ENCODE measurements around the gene ARHGEF12.

Gene ARHGEF12

DNA sequence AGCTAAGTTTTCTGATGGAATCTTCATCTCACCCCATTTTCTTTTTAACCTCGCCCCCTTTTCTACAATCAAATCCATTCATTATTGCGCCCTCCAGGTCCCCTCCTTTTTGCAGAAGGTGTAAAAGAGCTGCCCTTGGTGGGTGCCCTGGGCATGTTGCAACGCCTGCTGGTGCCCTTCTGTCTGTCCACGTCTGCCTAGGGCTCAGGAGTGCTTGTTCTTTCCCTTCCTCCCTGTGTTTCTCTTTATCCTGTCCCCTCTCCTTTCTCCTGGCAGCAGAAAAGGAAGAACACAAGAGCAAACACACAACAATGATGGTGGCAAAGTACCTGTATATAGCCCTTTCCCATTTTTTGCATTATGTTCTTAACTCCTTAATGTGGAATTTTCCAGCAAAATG lies 17.3 kb upstream of the ARHGEF12 start:
- no peak for DNase-seq

- DNase-seq, result peak; percentile 79
These were observed 11.0 kb upstream of the ARHGEF12 start, which contains the start of gene TLCD5 for GRCh38 chr11:120324932-120325810. TSS of gene TLCD5 (plus strand) at chr11:120325299. CDS start at chr11:120327442, 2,143 bp downstream.

DNA sequence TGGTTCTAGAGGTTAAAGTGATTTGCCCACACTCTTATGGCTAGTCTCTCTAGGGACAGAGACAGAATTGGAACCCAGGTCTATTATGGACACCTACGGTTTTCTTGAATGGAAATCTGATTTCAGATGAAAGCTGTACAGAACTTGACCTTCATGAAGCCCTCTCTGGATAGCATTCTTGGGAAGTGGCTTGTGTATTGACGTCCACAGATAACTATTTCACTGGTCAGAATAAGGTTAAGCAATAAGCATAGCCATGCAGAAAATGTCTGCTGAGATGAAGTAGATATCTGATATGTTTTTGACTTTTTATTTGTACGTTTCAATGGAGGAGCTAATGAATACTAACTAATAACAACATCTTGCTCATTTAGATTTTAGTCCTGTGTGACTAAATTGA lies 10.0 kb upstream of the ARHGEF12 start:
- DNase-seq, result no peak

GRCh38 chr11:120326845-120327281 lies 9.3 kb upstream of the ARHGEF12 start:
- no peak for DNase-seq

DNA sequence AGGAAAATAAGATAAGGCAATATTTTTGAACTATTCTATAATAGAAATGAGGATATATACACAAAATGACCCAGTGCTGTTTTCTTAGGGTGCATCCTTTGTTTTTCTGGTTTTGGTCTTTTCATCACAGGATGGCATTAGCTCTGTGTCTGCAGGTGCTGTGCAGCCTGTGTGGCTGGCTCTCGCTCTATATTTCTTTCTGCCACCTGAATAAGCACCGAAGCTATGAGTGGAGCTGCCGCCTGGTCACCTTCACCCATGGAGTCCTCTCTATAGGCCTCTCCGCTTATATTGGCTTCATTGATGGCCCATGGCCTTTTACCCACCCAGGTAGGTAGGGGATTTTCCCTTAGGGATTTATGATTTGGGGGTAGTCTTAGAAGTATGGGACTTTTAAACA lies 8.9 kb upstream of the ARHGEF12 start:
- no peak for DNase-seq

DNA sequence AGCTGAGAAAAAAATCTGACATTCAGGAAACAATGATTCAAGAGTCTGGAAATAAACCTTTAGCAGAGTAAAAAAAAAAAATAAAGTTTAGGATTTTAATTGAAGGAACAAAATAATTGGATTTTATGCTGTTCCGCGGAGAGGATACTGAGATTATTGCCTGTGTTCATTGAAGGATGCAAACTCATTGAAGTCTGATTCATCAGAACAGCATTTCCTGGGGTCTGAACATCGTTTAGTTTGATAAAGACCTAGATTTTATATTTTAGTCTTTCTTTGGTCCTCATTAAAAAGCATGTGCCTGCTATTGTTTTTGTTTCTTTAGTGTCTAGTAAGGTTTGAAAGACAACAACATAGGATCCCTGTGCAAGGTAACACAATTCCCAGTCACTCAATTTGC lies 6.7 kb upstream of the ARHGEF12 start:
- DNase-seq, result no peak

DNA sequence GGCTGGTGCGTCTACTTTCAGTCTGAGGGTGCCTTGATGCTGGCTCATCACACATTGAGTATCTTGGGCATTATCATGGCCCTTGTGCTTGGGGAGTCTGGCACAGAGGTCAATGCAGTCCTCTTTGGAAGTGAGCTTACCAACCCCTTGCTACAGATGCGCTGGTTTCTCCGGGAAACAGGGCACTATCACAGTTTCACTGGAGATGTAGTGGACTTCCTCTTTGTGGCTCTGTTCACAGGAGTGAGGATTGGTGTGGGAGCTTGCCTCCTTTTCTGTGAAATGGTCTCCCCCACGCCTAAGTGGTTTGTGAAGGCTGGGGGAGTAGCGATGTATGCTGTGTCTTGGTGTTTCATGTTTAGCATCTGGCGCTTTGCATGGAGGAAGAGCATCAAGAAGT lies 6.2 kb upstream of the ARHGEF12 start:
- DNase-seq, result no peak

GRCh38 chr11:120331301-120331996 lies 4.8 kb upstream of the ARHGEF12 start:
- DNase-seq, result no peak

GRCh38 chr11:120332822-120333716 lies 3.1 kb upstream of the ARHGEF12 start:
- DNase-seq, result no peak

GRCh38 chr11:120333801-120334200 lies 2.4 kb upstream of the ARHGEF12 start:
- DNase-seq, result no peak

- DNase-seq, result no peak
These were observed 1.9 kb upstream of the ARHGEF12 start for GRCh38 chr11:120334332-120334731.

GRCh38 chr11:120334894-120335462 lies 1.2 kb upstream of the ARHGEF12 start:
- peak; percentile 14 for DNase-seq

GRCh38 chr11:120335556-120335907 lies 681 bp upstream of the ARHGEF12 start:
- peak; percentile 25 for DNase-seq

DNA sequence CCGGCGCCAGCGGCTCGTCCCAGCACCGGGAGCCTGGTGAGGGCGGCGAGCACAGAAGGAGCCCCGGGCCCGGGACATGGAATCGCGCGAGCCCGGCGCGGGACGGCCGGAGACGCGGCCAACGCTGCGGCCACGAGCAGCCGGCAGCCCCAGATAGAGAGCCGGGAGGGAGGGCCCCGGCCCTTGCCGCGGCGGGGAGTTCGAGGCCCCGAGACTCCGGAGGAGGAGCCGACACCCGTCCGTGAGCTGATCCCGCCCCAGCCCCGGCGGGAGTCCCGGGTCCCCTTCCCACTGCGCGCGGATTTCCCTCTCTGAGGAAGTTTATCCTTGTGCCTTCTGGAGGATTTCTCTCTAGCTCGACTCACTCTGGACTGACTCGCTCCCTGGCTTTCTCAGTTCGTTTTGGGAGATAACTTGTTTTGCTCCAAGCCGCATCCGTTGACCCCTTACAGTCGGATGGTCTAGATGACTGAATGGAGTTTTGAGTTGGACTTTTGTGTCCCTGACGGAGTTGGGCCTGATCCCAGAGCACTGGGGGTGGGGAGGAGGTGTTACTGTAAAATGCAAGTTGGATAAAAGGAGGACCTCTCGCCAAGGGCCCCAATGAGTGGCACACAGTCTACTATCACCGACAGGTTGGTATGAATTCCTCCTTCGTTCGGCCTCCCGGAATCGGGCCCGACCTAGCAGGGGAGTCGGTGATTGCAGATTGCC lies 585 bp downstream of the ARHGEF12 start:
- peak; percentile 61 for DNase-seq

- no peak for DNase-seq
These were observed 1.3 kb downstream of the ARHGEF12 start for GRCh38 chr11:120337355-120338106.

GRCh38 chr11:120338107-120338933 lies 2.1 kb downstream of the ARHGEF12 start:
- no peak for DNase-seq

DNA sequence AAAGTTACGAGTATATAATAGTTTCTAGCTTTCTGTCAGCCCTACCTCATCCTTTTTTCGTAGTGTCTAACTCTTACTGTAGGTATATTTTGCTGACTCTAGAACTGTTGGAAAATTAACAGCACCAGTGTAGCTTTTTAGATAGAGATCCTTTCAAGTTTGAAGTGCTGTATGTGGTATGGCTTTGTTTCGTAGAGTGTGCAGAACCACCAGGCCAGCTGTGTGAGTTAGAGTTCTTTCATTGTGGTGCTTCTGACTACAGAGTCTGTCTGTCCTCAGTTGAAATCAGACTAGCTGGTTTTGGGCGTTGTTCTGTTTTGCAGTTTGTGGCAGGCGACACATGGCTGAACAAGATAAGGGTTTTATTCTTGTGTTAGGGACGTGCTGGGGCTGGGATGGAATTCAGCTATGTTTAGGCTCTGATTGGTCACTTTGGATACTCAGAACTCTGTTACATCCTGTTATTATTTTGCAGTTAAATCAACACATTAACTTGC lies 3.2 kb downstream of the ARHGEF12 start:
- no peak for DNase-seq

- no peak for DNase-seq
These were observed 4.3 kb downstream of the ARHGEF12 start for GRCh38 chr11:120340529-120340928.

DNA sequence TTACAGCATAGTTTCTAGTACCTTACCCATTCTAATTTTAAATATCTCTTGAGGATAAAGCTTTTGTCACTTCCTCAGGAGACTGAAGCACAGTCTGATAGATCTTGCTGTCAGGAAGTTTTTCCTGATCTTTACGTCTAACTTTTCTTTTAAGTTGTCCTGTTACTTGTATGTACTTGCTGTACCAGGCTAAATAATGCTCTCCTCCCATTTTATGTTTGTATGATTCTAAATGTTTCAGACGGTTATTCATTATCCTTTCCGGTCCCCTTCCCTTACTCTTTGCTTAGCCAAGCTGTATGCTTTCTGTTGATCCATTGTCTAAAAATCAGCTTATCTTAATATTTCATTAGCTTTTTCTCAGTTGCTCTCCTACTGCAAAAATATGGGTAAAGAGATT lies 6.0 kb downstream of the ARHGEF12 start:
- DNase-seq, result no peak

GRCh38 chr11:120342678-120343077 lies 6.5 kb downstream of the ARHGEF12 start:
- no peak for DNase-seq
